ENCODE data around the gene PGAP3. TPM values are rescaled to one million over a fixed set of nuclear protein-coding genes. Genes with fewer than 3 reads are reported as not detected.
"Not testable (repeated sequence)": the region's sequence is repeated elsewhere in the genome, so short reads cannot be mapped to it uniquely, and the experiment has no call there.

PGAP3 gene
- total RNA-seq, 1 donor from 2014 or later: 15.3 TPM

GRCh38 chr17:39716073-39716818, 28.4 kb upstream of the PGAP3 start:
- DNase-seq (ENCODE audit: low spot score): no peak
- intact Hi-C loops (cut with DNase I): no loop called here

- DNase-seq (ENCODE audit: low spot score): no peak
- intact Hi-C loops (cut with DNase I): no loop called here
Measured at GRCh38 chr17:39715375-39716072, 27.7 kb upstream of the PGAP3 start.

GRCh38 chr17:39714234-39714633, 26.4 kb upstream of the PGAP3 start:
- DNase-seq (ENCODE audit: low spot score): no peak
- intact Hi-C loops (cut with DNase I): no loop called here

- no peak for DNase-seq (ENCODE audit: low spot score)
- intact Hi-C loops (cut with DNase I): no loop called here
Measured at GRCh38 chr17:39711851-39712250, 24.0 kb upstream of the PGAP3 start.

GRCh38 chr17:39711071-39711470, 23.2 kb upstream of the PGAP3 start:
- DNase-seq (ENCODE audit: low spot score); intact Hi-C loops (cut with DNase I): not testable (repeated sequence)

- intact Hi-C loops (cut with DNase I): no loop called here
- no peak for DNase-seq (ENCODE audit: low spot score)
Measured at GRCh38 chr17:39709998-39710964, 22.4 kb upstream of the PGAP3 start.

- DNase-seq (ENCODE audit: low spot score): no peak
- intact Hi-C loops (cut with DNase I): no loop called here
Measured at GRCh38 chr17:39709319-39709997, 21.6 kb upstream of the PGAP3 start.

- intact Hi-C loops (cut with DNase I): no loop called here
- DNase-seq (ENCODE audit: low spot score): no peak
Measured at GRCh38 chr17:39706921-39707337, 19.1 kb upstream of the PGAP3 start.

- DNase-seq (ENCODE audit: low spot score): no peak
- intact Hi-C loops (cut with DNase I): no loop called here
Measured at GRCh38 chr17:39706383-39706782, 18.5 kb upstream of the PGAP3 start.

GRCh38 chr17:39705786-39706348, 18.0 kb upstream of the PGAP3 start:
- DNase-seq (ENCODE audit: low spot score): no peak
- intact Hi-C loops (cut with DNase I): no loop called here

GRCh38 chr17:39704821-39705551, 17.1 kb upstream of the PGAP3 start:
- intact Hi-C loops (cut with DNase I): no loop called here
- no peak for DNase-seq (ENCODE audit: low spot score)

GRCh38 chr17:39703913-39704312, 16.1 kb upstream of the PGAP3 start:
- intact Hi-C loops (cut with DNase I): no loop called here
- no peak for DNase-seq (ENCODE audit: low spot score)

GRCh38 chr17:39702901-39703893, 15.3 kb upstream of the PGAP3 start:
- no peak for DNase-seq (ENCODE audit: low spot score)
- intact Hi-C loops (cut with DNase I): no loop called here

- intact Hi-C loops (cut with DNase I): no loop called here
- DNase-seq (ENCODE audit: low spot score): no peak
Measured at GRCh38 chr17:39701784-39702422, 14.0 kb upstream of the PGAP3 start.

GRCh38 chr17:39701012-39701783, 13.3 kb upstream of the PGAP3 start:
- no peak for DNase-seq (ENCODE audit: low spot score)
- intact Hi-C loops (cut with DNase I): no loop called here

Data from cardiac septum (tissue), 1 donor.